Neural cell (in vitro differentiated cells): ENCODE results near the gene FOXS1.

Experiments used
- EP300 ChIP-seq: fragments of 450-650 bp; conservative IDR thresholded peaks from 2 replicates; pipeline ENCODE4 v1.6.1; 2014; ENCODE audit warnings: antibody characterized with exemption, mild to moderate bottlenecking, moderate library complexity; ENCODE audit not compliant: poor library complexity, severe bottlenecking
- EZH2 ChIP-seq: fragments of 200-600, 300-800 bp; shearing (Covaris generic), sonication (generic); IDR thresholded peaks from 2 replicates; pipeline ENCODE4 v1.6.1; 2014; ENCODE audit warnings: antibody characterized with exemption, low read length, borderline replicate concordance, mild to moderate bottlenecking; ENCODE audit not compliant: insufficient read depth, poor library complexity, severe bottlenecking
- MXI1 ChIP-seq: fragments of 450-650 bp; conservative IDR thresholded peaks from 2 replicates; pipeline ENCODE4 v1.6.1; 2014; ENCODE audit warnings: antibody characterized with exemption, mild to moderate bottlenecking; ENCODE audit not compliant: poor library complexity, severe bottlenecking
- POLR2AphosphoS5 ChIP-seq: IDR thresholded peaks from 2 replicates; pipeline ENCODE4 v1.6.1; 2012
- REST ChIP-seq: IDR thresholded peaks from 2 replicates; pipeline ENCODE4 v1.6.1; 2012; ENCODE audit warnings: borderline replicate concordance
- SMC3 ChIP-seq: fragments of 450-650 bp; conservative IDR thresholded peaks from 2 replicates; pipeline ENCODE4 v1.6.1; 2014; ENCODE audit warnings: antibody characterized with exemption, mild to moderate bottlenecking, moderate library complexity; ENCODE audit not compliant: poor library complexity
- TF ChIP-seq, protein P1 (sequence below): fragments of 450-650 bp; IDR thresholded peaks from 2 replicates; pipeline ENCODE4 v1.5.1; 2014; ENCODE audit warnings: antibody characterized with exemption, mild to moderate bottlenecking, moderate library complexity; ENCODE audit not compliant: poor library complexity, severe bottlenecking

- TF ChIP-seq, protein P1, sequence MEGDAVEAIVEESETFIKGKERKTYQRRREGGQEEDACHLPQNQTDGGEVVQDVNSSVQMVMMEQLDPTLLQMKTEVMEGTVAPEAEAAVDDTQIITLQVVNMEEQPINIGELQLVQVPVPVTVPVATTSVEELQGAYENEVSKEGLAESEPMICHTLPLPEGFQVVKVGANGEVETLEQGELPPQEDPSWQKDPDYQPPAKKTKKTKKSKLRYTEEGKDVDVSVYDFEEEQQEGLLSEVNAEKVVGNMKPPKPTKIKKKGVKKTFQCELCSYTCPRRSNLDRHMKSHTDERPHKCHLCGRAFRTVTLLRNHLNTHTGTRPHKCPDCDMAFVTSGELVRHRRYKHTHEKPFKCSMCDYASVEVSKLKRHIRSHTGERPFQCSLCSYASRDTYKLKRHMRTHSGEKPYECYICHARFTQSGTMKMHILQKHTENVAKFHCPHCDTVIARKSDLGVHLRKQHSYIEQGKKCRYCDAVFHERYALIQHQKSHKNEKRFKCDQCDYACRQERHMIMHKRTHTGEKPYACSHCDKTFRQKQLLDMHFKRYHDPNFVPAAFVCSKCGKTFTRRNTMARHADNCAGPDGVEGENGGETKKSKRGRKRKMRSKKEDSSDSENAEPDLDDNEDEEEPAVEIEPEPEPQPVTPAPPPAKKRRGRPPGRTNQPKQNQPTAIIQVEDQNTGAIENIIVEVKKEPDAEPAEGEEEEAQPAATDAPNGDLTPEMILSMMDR, result no peak
- no peak for TF ChIP-seq MXI1
- no peak for TF ChIP-seq SMC3
- no peak for TF ChIP-seq EP300
- no peak for TF ChIP-seq EZH2
- no peak for TF ChIP-seq REST
- no peak for TF ChIP-seq POLR2AphosphoS5
Measured at GRCh38 chr20:31837896-31838397, 7.5 kb downstream of the FOXS1 start.
